ENCODE data around the gene GALNT18.

The GALNT18 gene

GRCh38 chr11:11605821-11606450, 15.9 kb downstream of the GALNT18 start:
- no peak for ATAC-seq
- TF ChIP-seq TSHZ2 (CRISPR knock-in tag; IDR thresholded peaks at IDR 0.05) (no peak), TOX (CRISPR knock-in tag; IDR thresholded peaks at IDR 0.05; ENCODE audit: borderline replicate concordance) (no peak), CSDC2 (CRISPR knock-in tag; IDR thresholded peaks at IDR 0.05) (no peak), ESRRG (CRISPR knock-in tag; IDR thresholded peaks at IDR 0.05) (no peak), PPARA (CRISPR knock-in tag; IDR thresholded peaks at IDR 0.05; ENCODE audit: borderline replicate concordance) (no peak), CSRNP3 (CRISPR knock-in tag; IDR thresholded peaks at IDR 0.05) (no peak), PATZ1 (CRISPR knock-in tag; IDR thresholded peaks at IDR 0.05; ENCODE audit: borderline replicate concordance) (no peak), ARNTL (CRISPR knock-in tag; IDR thresholded peaks at IDR 0.05; ENCODE audit: borderline replicate concordance, low read depth) (no peak)

- no peak for ATAC-seq
- TF ChIP-seq ZNF565 (CRISPR knock-in tag; conservative IDR thresholded peaks at IDR 0.05; ENCODE audit: low read depth) (no peak), RARB (CRISPR knock-in tag; IDR thresholded peaks at IDR 0.05) (no peak), ESRRG (CRISPR knock-in tag; IDR thresholded peaks at IDR 0.05) (no peak)
These were observed 16.6 kb downstream of the GALNT18 start for GRCh38 chr11:11605181-11605580.

GRCh38 chr11:11604370-11604990, 17.3 kb downstream of the GALNT18 start:
- no peak for ATAC-seq
- no peak for TF ChIP-seq ARNTL (CRISPR knock-in tag; IDR thresholded peaks at IDR 0.05; ENCODE audit: borderline replicate concordance, low read depth)
- no peak for TF ChIP-seq TOX (CRISPR knock-in tag; IDR thresholded peaks at IDR 0.05; ENCODE audit: borderline replicate concordance)
- TF ChIP-seq BACH2 (CRISPR knock-in tag; IDR thresholded peaks at IDR 0.05; ENCODE audit: borderline replicate concordance): no peak
- TF ChIP-seq SNAI2 (CRISPR knock-in tag; IDR thresholded peaks at IDR 0.05): no peak
- no peak for TF ChIP-seq ZNF70 (CRISPR knock-in tag; IDR thresholded peaks at IDR 0.05)
- TF ChIP-seq PPARA (CRISPR knock-in tag; IDR thresholded peaks at IDR 0.05; ENCODE audit: borderline replicate concordance): no peak
- no peak for TF ChIP-seq GLIS3 (CRISPR knock-in tag; IDR thresholded peaks at IDR 0.05)
- TF ChIP-seq ESRRG (CRISPR knock-in tag; IDR thresholded peaks at IDR 0.05): no peak
- TF ChIP-seq ZNF8 (CRISPR knock-in tag; IDR thresholded peaks at IDR 0.05): no peak
- no peak for TF ChIP-seq ZC3H10 (CRISPR knock-in tag; IDR thresholded peaks at IDR 0.05)
- no peak for TF ChIP-seq POU6F1 (CRISPR knock-in tag; IDR thresholded peaks at IDR 0.05; ENCODE audit: borderline replicate concordance, low read depth)

GRCh38 chr11:11602011-11602410, 19.8 kb downstream of the GALNT18 start:
- no peak for ATAC-seq
- no peak for TF ChIP-seq POU6F1 (CRISPR knock-in tag; IDR thresholded peaks at IDR 0.05; ENCODE audit: borderline replicate concordance, low read depth)
- no peak for TF ChIP-seq ESRRG (CRISPR knock-in tag; IDR thresholded peaks at IDR 0.05)

All from SK-N-SH treated with all-trans-retinoic acid at 6 μM for 48 hours (cell line).